NT2/D1 (cell line): Measurements from ENCODE around the gene CASQ2.

Experiments
- DNase-seq: peaks from one replicate; pipeline ENCODE4 v3.0.0-alpha.2; 2011; ENCODE audit warnings: low read depth, low spot score
- H3K27me3 ChIP-seq: 2 replicates; pipeline ENCODE4 v1.6.0; 2011; ENCODE audit warnings: mild to moderate bottlenecking; ENCODE audit not compliant: insufficient read length, insufficient read depth
- H3K36me3 ChIP-seq: 2 replicates; pipeline ENCODE4 v1.6.1; 2011; ENCODE audit warnings: mild to moderate bottlenecking, low read length, mixed read lengths; ENCODE audit not compliant: insufficient read depth, insufficient read length
- H3K4me1 ChIP-seq: 2 replicates; pipeline ENCODE4 v1.5.1; 2011; ENCODE audit not compliant: insufficient read depth, insufficient read length
- H3K4me3 ChIP-seq: 2 replicates; pipeline ENCODE4 v1.5.1; 2011; ENCODE audit warnings: low read depth; ENCODE audit not compliant: insufficient read length
- H3K9ac ChIP-seq: 2 replicates; pipeline ENCODE4 v1.6.0; 2011; ENCODE audit warnings: low read depth; ENCODE audit not compliant: insufficient read length
- H3K9me3 ChIP-seq: 2 replicates; pipeline ENCODE4 v1.5.1; 2011; ENCODE audit warnings: mild to moderate bottlenecking, low read length; ENCODE audit not compliant: insufficient read depth
- SUZ12 ChIP-seq: IDR thresholded peaks from 2 replicates; pipeline ENCODE4 v1.6.1; 2011; ENCODE audit not compliant: insufficient read length, insufficient read depth; ENCODE audit errors: extremely low read depth
- YY1 ChIP-seq: IDR thresholded peaks from 2 replicates; pipeline ENCODE4 v1.6.1; 2011; ENCODE audit not compliant: insufficient read length, insufficient read depth
- ZNF274 ChIP-seq: IDR thresholded peaks from 2 replicates; pipeline ENCODE4 v1.6.1; 2011; ENCODE audit warnings: mild to moderate bottlenecking, low read depth, low read length

The CASQ2 gene

GRCh38 chr1:115678141-115678540, 90.4 kb downstream of the CASQ2 start:
- no peak for TF ChIP-seq SUZ12
- TF ChIP-seq YY1, result no peak
- TF ChIP-seq ZNF274, result no peak
- DNase-seq, result no peak
- peaks cover 7% of the 10 kb centered on the region for H3K4me1 ChIP-seq

GRCh38 chr1:115677565-115677964, 90.9 kb downstream of the CASQ2 start:
- no peak overlapping the region for H3K9ac ChIP-seq
- H3K4me1 ChIP-seq, result peaks cover 7% of the 10 kb centered on the region
- no peak for DNase-seq
- H3K36me3 ChIP-seq, result peaks cover 60% of the 10 kb centered on the region
- H3K9me3 ChIP-seq, result no peaks in the 10 kb centered on the region
- H3K4me3 ChIP-seq, result no peak overlapping the region
- no peaks in the 10 kb centered on the region for H3K27me3 ChIP-seq
- TF ChIP-seq YY1, result no peak
- no peak for TF ChIP-seq SUZ12
- TF ChIP-seq ZNF274, result no peak

More at GRCh38 chr1:115678141-115678540, 90.4 kb downstream of the CASQ2 start:
- Histone ChIP-seq H3K36me3 (peaks cover 60% of the 10 kb centered on the region), H3K9me3 (no peaks in the 10 kb centered on the region), H3K27me3 (no peaks in the 10 kb centered on the region), H3K9ac (no peak overlapping the region), H3K4me3 (no peak overlapping the region)

- no peak overlapping the region for H3K4me3 ChIP-seq
- peaks cover 60% of the 10 kb centered on the region for H3K36me3 ChIP-seq
- TF ChIP-seq YY1, result no peak
- no peak for TF ChIP-seq ZNF274
- TF ChIP-seq SUZ12, result no peak
- peaks cover 7% of the 10 kb centered on the region for H3K4me1 ChIP-seq
- no peak overlapping the region for H3K9ac ChIP-seq
- no peaks in the 10 kb centered on the region for H3K27me3 ChIP-seq
- DNase-seq, result peak; percentile 64
- no peaks in the 10 kb centered on the region for H3K9me3 ChIP-seq
These were observed 91.3 kb downstream of the CASQ2 start for GRCh38 chr1:115677182-115677555.

- H3K27me3 ChIP-seq, result no peaks in the 10 kb centered on the region
- H3K9ac ChIP-seq, result no peak overlapping the region
- H3K4me1 ChIP-seq, result peaks cover 7% of the 10 kb centered on the region
- H3K9me3 ChIP-seq, result no peaks in the 10 kb centered on the region
- TF ChIP-seq SUZ12 (no peak), YY1 (no peak), ZNF274 (no peak)
- peaks cover 60% of the 10 kb centered on the region for H3K36me3 ChIP-seq
- H3K4me3 ChIP-seq, result no peak overlapping the region
- no peak for DNase-seq
These were observed 91.9 kb downstream of the CASQ2 start for GRCh38 chr1:115676498-115677181.

GRCh38 chr1:115672224-115673009, 96.1 kb downstream of the CASQ2 start:
- H3K9ac ChIP-seq, result no peak overlapping the region
- peaks cover 4% of the 10 kb centered on the region for H3K4me1 ChIP-seq
- TF ChIP-seq SUZ12, result no peak
- no peak for TF ChIP-seq YY1
- no peaks in the 10 kb centered on the region for H3K27me3 ChIP-seq
- H3K9me3 ChIP-seq, result peaks cover 18% of the 10 kb centered on the region
- H3K4me3 ChIP-seq, result no peak overlapping the region
- peaks cover 75% of the 10 kb centered on the region for H3K36me3 ChIP-seq
- DNase-seq, result no peak

- TF ChIP-seq YY1, result no peak
- no peak for TF ChIP-seq SUZ12
- no peak for TF ChIP-seq ZNF274
- no peak overlapping the region for H3K9ac ChIP-seq
- DNase-seq, result no peak
- peaks cover 27% of the 10 kb centered on the region for H3K9me3 ChIP-seq
- H3K27me3 ChIP-seq, result no peaks in the 10 kb centered on the region
- no peak overlapping the region for H3K4me3 ChIP-seq
- no peaks in the 10 kb centered on the region for H3K4me1 ChIP-seq
- H3K36me3 ChIP-seq, result peaks cover 84% of the 10 kb centered on the region
These were observed 97.2 kb downstream of the CASQ2 start for GRCh38 chr1:115671176-115671934.
